Measurements from ENCODE around the gene CBARP. TPM values are rescaled to one million over a fixed set of nuclear protein-coding genes. Genes with fewer than 3 reads are reported as not detected.

The CBARP gene
- total and polyA plus RNA-seq, 2 donors (not counting 1 experiment from before 2014, with no cell fraction given), result 0.31 to 1.5 TPM

GRCh38 chr19:1241417-1242095 lies 3.8 kb upstream of the CBARP start, which contains the start of gene ATP5F1D:
Gene ATP5F1D, plus strand, starts transcription at chr19:1241751. Its CDS starts 100 bp downstream, at chr19:1241851.
- Histone ChIP-seq H3K9me3 (ENCODE audit: control insufficient read depth, insufficient read depth, low read depth, low read length) (no peaks in the 10 kb centered on the region), H3K27me3 (ENCODE audit: control insufficient read depth, insufficient read depth, low read length) (no peaks in the 10 kb centered on the region), H4K20me1 (ENCODE audit: control insufficient read depth, extremely low read depth, insufficient read depth, low read length) (no peaks in the 10 kb centered on the region), H3K36me3 (ENCODE audit: control insufficient read depth, insufficient read depth, low read length) (peaks cover 7% of the 10 kb centered on the region), H3K27ac (ENCODE audit: insufficient read depth, low read length) (peak within 1 kb of the TSS; percentile 67), H3K4me3 (replicated peaks in 1 of 4; ENCODE audit: control extremely low read depth in 1 of 4, insufficient read depth in 1 of 4, low read depth in 3 of 4, low read length in 4 of 4) (peak within 1 kb of the TSS; percentile 64 to 83 (median 74)), H3K79me2 (ENCODE audit: control insufficient read depth, insufficient read depth, low read length) (peaks cover 21% of the 10 kb centered on the region), H3K9ac (ENCODE audit: insufficient read depth, low read length) (peak within 1 kb of the TSS; percentile 87), H3K4me1 (ENCODE audit: control insufficient read depth, extremely low read depth, insufficient read depth, low read length) (peaks cover 25% of the 10 kb centered on the region), H2AFZ (ENCODE audit: low read length) (peak within 1 kb of the TSS; percentile 55), H3K4me2 (ENCODE audit: extremely low read depth, insufficient read depth, low read length) (peak within 1 kb of the TSS; percentile 83)
- TF ChIP-seq EZH2 (IDR thresholded peaks at IDR 0.05; ENCODE audit: low read length, missing control alignments), result no peak
- TF ChIP-seq, protein P1, sequence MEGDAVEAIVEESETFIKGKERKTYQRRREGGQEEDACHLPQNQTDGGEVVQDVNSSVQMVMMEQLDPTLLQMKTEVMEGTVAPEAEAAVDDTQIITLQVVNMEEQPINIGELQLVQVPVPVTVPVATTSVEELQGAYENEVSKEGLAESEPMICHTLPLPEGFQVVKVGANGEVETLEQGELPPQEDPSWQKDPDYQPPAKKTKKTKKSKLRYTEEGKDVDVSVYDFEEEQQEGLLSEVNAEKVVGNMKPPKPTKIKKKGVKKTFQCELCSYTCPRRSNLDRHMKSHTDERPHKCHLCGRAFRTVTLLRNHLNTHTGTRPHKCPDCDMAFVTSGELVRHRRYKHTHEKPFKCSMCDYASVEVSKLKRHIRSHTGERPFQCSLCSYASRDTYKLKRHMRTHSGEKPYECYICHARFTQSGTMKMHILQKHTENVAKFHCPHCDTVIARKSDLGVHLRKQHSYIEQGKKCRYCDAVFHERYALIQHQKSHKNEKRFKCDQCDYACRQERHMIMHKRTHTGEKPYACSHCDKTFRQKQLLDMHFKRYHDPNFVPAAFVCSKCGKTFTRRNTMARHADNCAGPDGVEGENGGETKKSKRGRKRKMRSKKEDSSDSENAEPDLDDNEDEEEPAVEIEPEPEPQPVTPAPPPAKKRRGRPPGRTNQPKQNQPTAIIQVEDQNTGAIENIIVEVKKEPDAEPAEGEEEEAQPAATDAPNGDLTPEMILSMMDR (conservative IDR thresholded peaks at IDR 0.05 in 1 of 2, IDR thresholded peaks at IDR 0.05 in 1 of 2; ENCODE audit: low read depth in 1 of 2, low read length in 2 of 2), result no peak
- DNase-seq (ENCODE audit: low read depth in 2 of 2), result peak; percentile 93 to 95

DNA sequence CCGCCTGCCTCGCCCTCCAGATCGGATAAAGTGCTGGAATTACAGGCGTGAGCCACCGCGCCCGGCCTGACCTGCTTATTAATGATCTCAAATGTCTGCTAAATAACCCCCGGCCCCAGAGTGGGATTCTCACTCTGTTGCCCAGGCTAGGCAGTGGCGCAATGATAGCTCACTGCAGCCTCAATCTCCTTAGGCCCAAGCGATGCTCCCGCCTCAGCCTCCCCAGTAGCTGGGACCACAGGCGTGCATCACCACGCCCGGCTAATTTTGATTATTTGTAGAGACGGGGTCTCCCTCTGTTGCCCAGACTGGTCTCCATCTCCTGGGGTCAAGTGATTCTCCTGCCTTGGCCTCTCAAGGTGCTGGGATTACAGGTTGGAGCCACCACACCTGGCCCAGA lies 3.1 kb upstream of the CBARP start:
- Histone ChIP-seq H2AFZ (ENCODE audit: low read length) (no peak overlapping the region), H3K79me2 (ENCODE audit: control insufficient read depth, insufficient read depth, low read length) (peaks cover 23% of the 10 kb centered on the region), H3K36me3 (ENCODE audit: control insufficient read depth, insufficient read depth, low read length) (peaks cover 6% of the 10 kb centered on the region), H3K9ac (ENCODE audit: insufficient read depth, low read length) (no peak overlapping the region), H3K27ac (ENCODE audit: insufficient read depth, low read length) (peak overlapping the region; percentile 7), H3K9me3 (ENCODE audit: control insufficient read depth, insufficient read depth, low read depth, low read length) (no peaks in the 10 kb centered on the region), H4K20me1 (ENCODE audit: control insufficient read depth, extremely low read depth, insufficient read depth, low read length) (no peaks in the 10 kb centered on the region), H3K4me2 (ENCODE audit: extremely low read depth, insufficient read depth, low read length) (peak overlapping the region; percentile 58), H3K4me1 (ENCODE audit: control insufficient read depth, extremely low read depth, insufficient read depth, low read length) (peaks cover 23% of the 10 kb centered on the region), H3K27me3 (ENCODE audit: control insufficient read depth, insufficient read depth, low read length) (no peaks in the 10 kb centered on the region), H3K4me3 (replicated peaks in 1 of 4; ENCODE audit: control extremely low read depth in 1 of 4, insufficient read depth in 1 of 4, low read depth in 3 of 4, low read length in 4 of 4) (peak overlapping the region in 1 of 4 experiments; percentile 75)
- TF ChIP-seq EZH2 (IDR thresholded peaks at IDR 0.05; ENCODE audit: low read length, missing control alignments), result no peak
- TF ChIP-seq, protein P1 (conservative IDR thresholded peaks at IDR 0.05 in 1 of 2, IDR thresholded peaks at IDR 0.05 in 1 of 2; ENCODE audit: low read depth in 1 of 2, low read length in 2 of 2), result no peak
- no peak for DNase-seq (ENCODE audit: low read depth in 2 of 2)

DNA sequence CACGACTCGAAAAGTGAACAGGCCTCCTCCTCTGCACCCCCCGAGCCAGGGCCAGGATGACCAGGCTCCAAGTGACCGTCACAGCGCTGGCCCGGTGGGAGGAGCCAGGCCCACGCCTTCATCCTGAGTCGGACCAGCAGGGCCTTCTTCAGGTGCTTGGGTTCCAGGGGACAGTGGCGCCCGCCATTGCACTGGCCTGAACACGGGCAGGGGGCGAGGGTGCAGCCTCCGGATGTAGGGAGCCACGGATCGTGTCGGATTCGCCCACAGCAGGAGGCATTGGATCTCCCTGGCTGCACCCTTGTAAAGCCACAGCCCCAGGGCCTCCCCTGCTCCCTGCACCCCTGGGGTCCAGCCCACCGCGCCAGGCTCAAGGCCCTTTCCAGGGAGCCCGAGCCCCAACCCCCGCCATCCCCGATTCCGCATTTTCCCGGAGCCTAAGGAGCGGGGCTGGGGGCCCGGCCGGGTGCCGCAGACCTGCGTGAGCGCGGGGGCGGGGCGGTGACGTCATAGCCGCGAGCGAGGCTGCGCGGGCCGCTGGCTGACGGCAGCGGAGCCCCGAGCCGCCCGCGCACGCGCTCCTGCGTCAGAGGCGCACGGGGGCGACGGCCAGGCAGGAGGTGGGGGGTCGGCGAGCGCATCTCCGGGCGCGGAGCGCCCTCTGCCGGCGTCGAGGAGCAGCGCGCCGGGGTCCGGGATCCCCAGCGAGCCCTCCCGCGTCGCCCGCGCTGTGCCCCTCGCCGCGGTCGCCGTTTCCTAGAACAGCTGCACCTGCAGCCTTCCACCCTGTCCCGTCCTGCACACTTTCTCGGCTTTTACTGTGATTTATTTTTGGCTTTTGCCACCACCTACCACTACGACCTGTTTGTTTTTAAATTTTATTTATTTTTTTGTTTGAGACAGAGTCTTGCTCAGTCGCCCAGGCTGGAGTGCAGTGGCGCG lies 2.3 kb upstream of the CBARP start:
- H3K9ac ChIP-seq (ENCODE audit: insufficient read depth, low read length), result peak overlapping the region; percentile 52
- H3K4me2 ChIP-seq (ENCODE audit: extremely low read depth, insufficient read depth, low read length), result peak overlapping the region; percentile 96
- peak overlapping the region; percentile 81 for H3K27ac ChIP-seq (ENCODE audit: insufficient read depth, low read length)
- peaks cover 23% of the 10 kb centered on the region for H3K79me2 ChIP-seq (ENCODE audit: control insufficient read depth, insufficient read depth, low read length)
- no peaks in the 10 kb centered on the region for H4K20me1 ChIP-seq (ENCODE audit: control insufficient read depth, extremely low read depth, insufficient read depth, low read length)
- peak; percentile 87 to 91 for DNase-seq (ENCODE audit: low read depth in 2 of 2)
- no peaks in the 10 kb centered on the region for H3K27me3 ChIP-seq (ENCODE audit: control insufficient read depth, insufficient read depth, low read length)
- H3K36me3 ChIP-seq (ENCODE audit: control insufficient read depth, insufficient read depth, low read length), result peaks cover 7% of the 10 kb centered on the region
- H3K4me3 ChIP-seq (replicated peaks in 1 of 4; ENCODE audit: control extremely low read depth in 1 of 4, insufficient read depth in 1 of 4, low read depth in 3 of 4, low read length in 4 of 4), result peak overlapping the region in 2 of 4 experiments; percentile 16 to 52
- peaks cover 19% of the 10 kb centered on the region for H3K4me1 ChIP-seq (ENCODE audit: control insufficient read depth, extremely low read depth, insufficient read depth, low read length)
- no peak for TF ChIP-seq EZH2 (IDR thresholded peaks at IDR 0.05; ENCODE audit: low read length, missing control alignments)
- TF ChIP-seq, protein P1 (conservative IDR thresholded peaks at IDR 0.05 in 1 of 2, IDR thresholded peaks at IDR 0.05 in 1 of 2; ENCODE audit: low read depth in 1 of 2, low read length in 2 of 2), result peak; percentile 37 to 55
- no peak overlapping the region for H2AFZ ChIP-seq (ENCODE audit: low read length)
- H3K9me3 ChIP-seq (ENCODE audit: control insufficient read depth, insufficient read depth, low read depth, low read length), result no peaks in the 10 kb centered on the region
